Gastrocnemius medialis (tissue), 4 donors: ENCODE measurements around the gene NFILZ. TPM values are rescaled to one million over a fixed set of nuclear protein-coding genes. Genes with fewer than 3 reads are reported as not detected.

Experiments
- ATAC-seq, 2 donors: fragments of 150-250 bp; one replicate each; pipeline ENCODE4 v1.9.1; 2016
- DNase-seq, 2 donors: peaks; one replicate each; pipeline ENCODE4 v3.0.0-alpha.2; 2019
- H3K27ac ChIP-seq, 4 donors: fragments of 200-600 bp; sonication (generic); 1 replicate in 1 of 4; 2 replicates in 3 of 4; pipeline ENCODE4 v1.5.1; 2016 to 2018; ENCODE audit warnings: mild to moderate bottlenecking in 2 of 4, moderate library complexity in 1 of 4
- H3K27me3 ChIP-seq, 3 donors: fragments of 200-600 bp; sonication (generic) in 2 of 3; 1 replicate in 1 of 3; 2 replicates in 2 of 3; pipeline versions ENCODE4 v1.5.1 to v1.6.0; 2016 to 2019; ENCODE audit warnings: mild to moderate bottlenecking in 1 of 3, moderate library complexity in 1 of 3
- H3K36me3 ChIP-seq, 2 donors: fragments of 200-600 bp; sonication (generic) in 1 of 2; one replicate each; pipeline ENCODE4 v1.5.1; 2017 to 2018
- H3K4me1 ChIP-seq, 2 donors: fragments of 200-600 bp; sonication (generic) in 1 of 2; one replicate each; pipeline ENCODE4 v1.5.1; 2016 to 2017; ENCODE audit warnings: mild to moderate bottlenecking in 2 of 2
- H3K4me3 ChIP-seq, 4 donors: fragments of 200-600 bp; sonication (generic) in 3 of 4; 1 replicate in 1 of 4; 2 replicates in 3 of 4; pipeline ENCODE4 v1.5.1; 2016 to 2019; ENCODE audit warnings: mild to moderate bottlenecking in 2 of 4
- H3K9me3 ChIP-seq, 3 donors: fragments of 200-600 bp; sonication (generic) in 2 of 3; 1 replicate in 1 of 3; 2 replicates in 2 of 3; pipeline ENCODE4 v1.5.1; 2016 to 2019
- CTCF ChIP-seq, 5 experiments: fragments of 450-650 bp in 3 of 5; fragments of 200-600 bp in 2 of 5; sonication (generic) in 2 of 5; IDR thresholded peaks in 4 of 5; conservative IDR thresholded peaks in 1 of 5; 1 replicate in 4 of 5; 2 replicates in 1 of 5; pipeline ENCODE4 v1.5.1; 2016 to 2019; ENCODE audit warnings: antibody characterized with exemption in 5 of 5, mild to moderate bottlenecking in 3 of 5, moderate library complexity in 3 of 5
- POLR2A ChIP-seq, 2 donors: fragments of 450-650 bp; IDR thresholded peaks; one replicate each; pipeline ENCODE4 v1.6.1; 2017; ENCODE audit warnings: antibody characterized with exemption in 2 of 2, mild to moderate bottlenecking in 2 of 2, moderate library complexity in 2 of 2
- in situ Hi-C, 4 donors: fragments of 200-750 bp; cut with MboI; loops; one replicate each; pipeline versions ENCODE4 v1.15.0 to v1.8.0; 2017; ENCODE audit warnings: low sequenced_read_pairs in 4 of 4
- intact Hi-C: fragments of 100-400 bp; cut with DNase I; formaldehyde crosslinking; loops from one replicate; pipeline ENCODE4 v1.15.1; 2023; ENCODE audit warnings: low total_unique reads
- total RNA-seq, 4 donors: library from RNA; depleted of rRNA; stranded (reverse); fragments of >200 nt; gene quantifications; one replicate each; pipeline versions ENCODE4 v1.1.0 to v1.2.3, GENCODE V29; 2016

The NFILZ gene
- total RNA-seq, 4 donors from 2014 or later, result not detected

DNA sequence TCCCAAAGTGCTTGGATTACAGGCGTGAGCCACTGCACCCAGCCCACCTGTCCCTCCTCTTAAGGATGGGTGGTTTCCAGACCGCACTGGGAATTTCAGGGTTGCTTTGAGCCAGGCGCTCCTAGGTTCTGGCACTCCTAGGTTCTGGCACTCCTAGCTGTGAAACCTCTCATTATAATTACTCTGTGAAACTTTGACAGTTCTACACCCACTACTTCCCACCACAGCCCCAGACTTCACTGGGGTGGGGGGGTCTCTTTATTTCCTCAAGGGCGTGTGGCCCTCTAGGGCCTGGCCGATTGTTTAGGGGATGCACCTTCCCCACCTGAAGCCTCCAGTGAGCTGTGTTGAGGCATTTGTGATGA is 17.6 kb upstream of the NFILZ start:
- no peak for DNase-seq
- H3K9me3 ChIP-seq, result no peaks in the 10 kb centered on the region

GRCh38 chr19:8614455-8614854 is 16.0 kb upstream of the NFILZ start:
- TF ChIP-seq POLR2A (IDR thresholded peaks at IDR 0.05) (no peak), CTCF (IDR thresholded peaks at IDR 0.05 in 4 of 5, conservative IDR thresholded peaks at IDR 0.05 in 1 of 5) (no peak)
- in situ Hi-C loops, result no loop called here
- ATAC-seq, result no peak
- intact Hi-C loops, result no loop called here
- no peak for DNase-seq
- Histone ChIP-seq H3K27me3 (peaks cover 5 to 8% (median 6%) of the 10 kb centered on the region in 3 donors), H3K9me3 (no peaks in the 10 kb centered on the region), H3K4me3 (no peak overlapping the region), H3K36me3 (no peaks in the 10 kb centered on the region), H3K4me1 (no peaks in the 10 kb centered on the region), H3K27ac (no peak overlapping the region)

More for the DNA sequence above, 17.6 kb upstream of the NFILZ start:
- Histone ChIP-seq H3K4me3 (no peak overlapping the region), H3K36me3 (no peaks in the 10 kb centered on the region), H3K4me1 (peaks cover 0 to 4% of the 10 kb centered on the region in 2 donors), H3K27me3 (peaks cover 7 to 14% (median 9%) of the 10 kb centered on the region in 3 donors), H3K27ac (no peak overlapping the region)
- TF ChIP-seq POLR2A (IDR thresholded peaks at IDR 0.05) (no peak), CTCF (IDR thresholded peaks at IDR 0.05 in 4 of 5, conservative IDR thresholded peaks at IDR 0.05 in 1 of 5) (no peak)
- in situ Hi-C loops, result no loop called here
- intact Hi-C loops, result no loop called here
- ATAC-seq, result no peak

- in situ Hi-C loops, result no loop called here
- no peaks in the 10 kb centered on the region for H3K36me3 ChIP-seq
- intact Hi-C loops, result no loop called here
- H3K9me3 ChIP-seq, result no peaks in the 10 kb centered on the region
- H3K4me3 ChIP-seq, result no peak overlapping the region
- DNase-seq (no peak), ATAC-seq (no peak)
- TF ChIP-seq CTCF (IDR thresholded peaks at IDR 0.05 in 4 of 5, conservative IDR thresholded peaks at IDR 0.05 in 1 of 5) (no peak), POLR2A (IDR thresholded peaks at IDR 0.05) (no peak)
- no peaks in the 10 kb centered on the region for H3K4me1 ChIP-seq
- no peak overlapping the region for H3K27ac ChIP-seq
- H3K27me3 ChIP-seq, result peaks cover 0 to 3% (median 0%) of the 10 kb centered on the region in 3 donors
Measured at GRCh38 chr19:8615024-8615423, 15.4 kb upstream of the NFILZ start.

GRCh38 chr19:8615813-8616596 is 14.4 kb upstream of the NFILZ start:
- TF ChIP-seq POLR2A (IDR thresholded peaks at IDR 0.05), result no peak
- peak; percentile 19 to 67 (median 64) for TF ChIP-seq CTCF (IDR thresholded peaks at IDR 0.05 in 4 of 5, conservative IDR thresholded peaks at IDR 0.05 in 1 of 5)
- in situ Hi-C loops (no loop called here), intact Hi-C loops (no loop called here)
- no peaks in the 10 kb centered on the region for H3K27me3 ChIP-seq
- no peak overlapping the region for H3K4me3 ChIP-seq
- DNase-seq (no peak), ATAC-seq (no peak)
- no peaks in the 10 kb centered on the region for H3K9me3 ChIP-seq
- no peaks in the 10 kb centered on the region for H3K36me3 ChIP-seq
- no peak overlapping the region for H3K27ac ChIP-seq
- H3K4me1 ChIP-seq, result no peaks in the 10 kb centered on the region
